HG03066 (cell line): ENCODE measurements around the gene CAMK1.

Experiments used
- ATAC-seq: cut with Tn5 transposase; IDR thresholded peaks from one replicate; pipeline ENCODE4 v1.9.1; 2021; ENCODE audit warnings: low read depth; ENCODE audit not compliant: unreplicated experiment

The CAMK1 gene

GRCh38 chr3:9769426-9770275 lies at the start of gene CAMK1:
Gene CAMK1 (minus strand): TSS chr3:9769947. CDS start chr3:9767749, 2,198 bp downstream.
- no peak for ATAC-seq

GRCh38 chr3:9818666-9819335 lies 49.1 kb upstream of the CAMK1 start:
- ATAC-seq: no peak

- ATAC-seq: no peak
These were observed 47.7 kb upstream of the CAMK1 start for GRCh38 chr3:9817436-9817835.

GRCh38 chr3:9815986-9816385 lies 46.2 kb upstream of the CAMK1 start:
- no peak for ATAC-seq

GRCh38 chr3:9812870-9813483 lies 43.2 kb upstream of the CAMK1 start:
- no peak for ATAC-seq

GRCh38 chr3:9810846-9811245 lies 41.1 kb upstream of the CAMK1 start:
- no peak for ATAC-seq

GRCh38 chr3:9810433-9810770 lies 40.7 kb upstream of the CAMK1 start:
- ATAC-seq: no peak

- ATAC-seq: peak; percentile 48
These were observed 40.1 kb upstream of the CAMK1 start, which contains the start of gene TTLL3 for GRCh38 chr3:9809615-9810432. Gene TTLL3 (plus strand): TSS chr3:9810262. CDS start chr3:9810662, 400 bp downstream.

- ATAC-seq: peak; percentile 15
These were observed 39.5 kb upstream of the CAMK1 start for GRCh38 chr3:9809239-9809614.

- ATAC-seq: no peak
These were observed 38.7 kb upstream of the CAMK1 start for GRCh38 chr3:9808345-9809037.

- ATAC-seq: no peak
These were observed 38.2 kb upstream of the CAMK1 start for GRCh38 chr3:9807981-9808344.

- no peak for ATAC-seq
These were observed 37.2 kb upstream of the CAMK1 start for GRCh38 chr3:9806688-9807589.

GRCh38 chr3:9806137-9806536 lies 36.4 kb upstream of the CAMK1 start:
- no peak for ATAC-seq

- ATAC-seq: no peak
These were observed 35.2 kb upstream of the CAMK1 start for GRCh38 chr3:9804996-9805395.

GRCh38 chr3:9803494-9803893 lies 33.7 kb upstream of the CAMK1 start:
- ATAC-seq: no peak

GRCh38 chr3:9800529-9800928 lies 30.8 kb upstream of the CAMK1 start:
- no peak for ATAC-seq

- no peak for ATAC-seq
These were observed 27.6 kb upstream of the CAMK1 start for GRCh38 chr3:9797196-9797945.

- ATAC-seq: no peak
These were observed 25.5 kb upstream of the CAMK1 start for GRCh38 chr3:9795207-9795606.

GRCh38 chr3:9794400-9794799 lies 24.7 kb upstream of the CAMK1 start:
- ATAC-seq: no peak
